Measurements from ENCODE around the gene RAB1B. TPM values are rescaled to one million over a fixed set of nuclear protein-coding genes. Genes with fewer than 3 reads are reported as not detected.
"Not testable (repeated sequence)": the region's sequence is repeated elsewhere in the genome, so short reads cannot be mapped to it uniquely, and the experiment has no call there.

Gene RAB1B
- total RNA-seq, 1 experiment from 2014 or later: 249 TPM

DNA sequence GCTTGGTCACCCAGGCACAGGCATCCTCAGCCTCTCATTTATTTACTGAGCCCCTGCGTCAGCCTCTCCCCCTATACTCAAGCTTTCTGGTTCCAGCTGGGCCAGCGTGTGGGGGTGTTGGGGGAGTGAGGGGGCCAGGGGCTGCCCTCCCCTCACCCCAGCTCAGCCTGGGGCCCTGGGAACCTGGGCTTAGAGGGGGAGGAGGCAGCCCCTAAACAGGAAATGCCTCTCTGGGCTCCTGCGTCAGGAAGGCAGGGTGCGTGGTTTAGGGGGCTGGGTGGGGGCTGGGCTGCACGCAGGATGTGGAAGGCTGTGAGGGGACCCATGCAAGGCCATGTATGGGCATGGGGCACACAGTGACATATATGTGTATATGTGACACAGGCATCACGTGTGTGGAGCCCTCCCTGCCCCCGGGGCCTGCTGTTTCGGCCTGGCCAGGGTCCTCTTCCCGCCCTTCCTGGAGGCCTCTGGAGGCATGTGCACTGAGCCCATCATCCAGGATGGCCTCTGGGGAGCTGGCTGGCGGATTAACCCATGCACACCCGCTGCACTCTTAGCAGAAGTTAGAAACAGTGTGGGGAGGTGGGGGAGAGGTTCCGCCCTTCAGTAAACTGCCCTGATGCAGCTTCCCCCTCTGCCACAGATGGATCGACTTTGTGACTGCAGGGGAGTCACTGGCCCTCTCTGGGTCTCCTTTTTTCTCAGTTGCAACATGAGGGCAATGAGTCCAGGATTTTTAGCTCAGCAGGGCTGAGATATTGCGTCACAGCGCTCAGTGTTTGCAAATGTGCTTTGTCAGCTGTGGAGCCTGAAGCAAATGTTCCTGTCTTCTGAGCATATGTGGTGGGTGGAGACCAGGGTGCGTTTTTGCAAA lies 49.5 kb downstream of the RAB1B start:
- DNase-seq (ENCODE audit: low read depth): no peak

DNA sequence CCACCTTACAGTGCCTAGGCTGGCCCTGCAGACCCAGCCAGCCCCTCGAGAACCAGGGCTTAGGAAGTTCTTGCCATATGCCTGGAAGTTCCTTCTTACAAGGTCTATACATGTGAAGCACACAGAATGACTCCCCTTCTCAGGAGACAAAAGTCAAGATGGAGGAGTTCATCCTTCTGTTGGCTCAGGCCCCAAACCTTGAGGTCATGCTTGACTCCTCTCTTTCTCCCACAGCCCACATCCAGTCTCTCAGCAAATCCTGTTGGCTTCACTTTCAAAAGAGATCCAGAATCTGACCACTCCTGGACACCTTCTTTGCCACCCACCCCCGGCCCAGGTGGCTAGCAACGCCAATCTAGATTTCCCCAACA lies 50.1 kb downstream of the RAB1B start:
- no peak for DNase-seq (ENCODE audit: low read depth)

DNA sequence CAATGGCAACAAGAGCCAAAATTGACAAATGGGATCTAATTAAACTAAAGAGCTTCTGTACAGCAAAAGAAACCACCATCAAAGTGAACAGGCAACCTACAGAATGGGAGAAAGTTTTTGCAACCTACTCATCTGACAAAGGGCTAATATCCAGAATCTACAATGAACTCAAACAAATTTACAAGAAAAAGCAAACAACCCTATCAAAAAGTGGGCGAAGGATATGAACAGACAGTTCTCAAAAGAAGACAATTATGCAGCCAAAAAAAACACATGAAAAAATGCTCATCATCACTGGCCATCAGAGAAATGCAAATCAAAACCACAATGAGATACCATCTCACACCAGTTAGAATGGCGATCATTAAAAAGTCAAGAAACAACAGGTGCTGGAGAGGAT lies 51.9 kb downstream of the RAB1B start:
- DNase-seq (ENCODE audit: low read depth): not testable (repeated sequence)

DNA sequence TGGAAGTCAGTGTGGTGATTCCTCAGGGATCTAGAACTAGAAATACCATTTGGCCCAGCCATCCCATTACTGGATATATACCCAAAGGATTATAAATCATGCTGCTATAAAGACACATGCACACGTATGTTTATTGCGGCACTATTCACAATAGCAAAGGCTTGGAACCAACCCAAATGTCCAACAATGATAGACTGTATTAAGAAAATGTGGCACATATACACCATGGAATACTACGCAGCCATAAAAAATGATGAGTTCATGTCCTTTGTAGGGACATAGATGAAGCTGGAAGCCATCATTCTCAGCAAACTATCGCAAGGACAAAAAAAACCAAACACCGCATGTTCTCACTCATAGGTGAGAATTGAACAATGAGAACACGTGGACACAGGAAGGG lies 52.3 kb downstream of the RAB1B start:
- DNase-seq (ENCODE audit: low read depth): not testable (repeated sequence)

DNA sequence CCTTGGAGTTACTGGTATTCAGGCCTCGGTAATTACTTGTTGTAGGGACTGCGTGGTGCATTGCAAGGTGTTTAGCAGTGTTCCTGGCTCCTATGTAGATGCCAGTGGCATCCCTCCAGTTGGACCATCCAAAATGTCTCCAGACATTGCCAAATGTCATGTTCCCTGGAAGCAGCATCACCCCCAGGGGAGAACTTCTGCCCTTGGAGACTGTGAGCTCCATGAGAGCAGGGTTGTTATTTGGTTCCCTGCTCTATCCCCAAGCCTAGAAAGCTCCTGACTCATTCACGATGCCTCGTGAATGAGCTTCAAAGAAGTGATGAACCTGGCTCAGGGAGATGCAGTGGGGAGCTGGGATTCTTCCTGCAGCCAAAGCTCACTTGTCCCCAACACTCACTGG lies 53.2 kb downstream of the RAB1B start:
- DNase-seq (ENCODE audit: low read depth): no peak

DNA sequence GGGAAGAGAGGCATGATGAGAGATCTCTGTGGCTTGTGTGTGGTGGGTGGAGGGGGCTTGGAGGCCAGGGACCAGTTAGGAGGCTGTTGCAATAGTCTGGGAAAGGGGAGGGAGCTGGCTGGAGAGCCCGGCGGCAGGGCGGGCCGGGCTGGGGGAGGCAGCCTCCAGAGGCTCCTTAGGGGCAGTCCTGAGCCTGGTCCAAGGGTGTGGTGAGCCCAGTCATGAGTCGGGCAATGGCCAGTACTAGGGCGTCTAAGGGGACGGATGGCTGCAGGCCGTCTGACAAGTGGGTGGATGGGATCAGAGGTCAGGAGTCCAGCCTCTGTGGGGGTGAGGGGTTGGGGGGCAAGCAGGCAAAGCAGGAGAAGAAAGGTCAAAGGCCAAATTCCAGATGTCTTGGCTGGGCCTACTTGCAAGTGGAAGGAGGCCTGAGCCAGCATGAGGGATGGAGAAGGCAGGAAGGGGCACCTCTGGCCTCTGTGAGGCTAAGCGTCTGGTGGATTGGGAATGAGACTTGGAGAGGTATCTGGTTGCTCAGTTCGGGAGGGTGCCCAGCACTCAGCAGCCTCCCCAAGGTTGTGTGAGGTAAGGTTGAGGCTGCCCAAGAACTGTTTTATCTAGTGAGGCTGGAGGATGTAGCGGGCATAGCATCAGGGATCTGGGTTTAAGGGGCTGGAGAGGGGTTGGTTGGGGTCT lies 54.4 kb downstream of the RAB1B start:
- no peak for DNase-seq (ENCODE audit: low read depth)

DNA sequence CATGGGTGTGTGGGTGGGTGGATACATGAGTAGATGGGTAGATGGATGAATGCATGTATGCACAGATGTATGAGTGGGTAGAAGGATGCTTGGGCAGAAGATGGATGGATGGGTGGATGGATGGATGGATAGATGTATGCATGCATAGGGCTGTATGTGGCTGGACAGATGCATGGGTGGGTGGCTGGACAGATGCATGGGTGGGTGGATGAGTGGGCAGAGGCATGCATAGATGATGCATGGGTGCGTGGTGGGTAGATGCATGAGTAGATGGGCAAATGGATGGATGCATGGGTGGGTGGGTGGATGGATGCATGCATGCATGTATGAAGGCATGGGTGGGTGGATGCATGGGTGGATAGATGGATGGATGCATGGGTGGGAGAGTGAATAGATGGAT lies 55.2 kb downstream of the RAB1B start:
- no peak for DNase-seq (ENCODE audit: low read depth)

DNA sequence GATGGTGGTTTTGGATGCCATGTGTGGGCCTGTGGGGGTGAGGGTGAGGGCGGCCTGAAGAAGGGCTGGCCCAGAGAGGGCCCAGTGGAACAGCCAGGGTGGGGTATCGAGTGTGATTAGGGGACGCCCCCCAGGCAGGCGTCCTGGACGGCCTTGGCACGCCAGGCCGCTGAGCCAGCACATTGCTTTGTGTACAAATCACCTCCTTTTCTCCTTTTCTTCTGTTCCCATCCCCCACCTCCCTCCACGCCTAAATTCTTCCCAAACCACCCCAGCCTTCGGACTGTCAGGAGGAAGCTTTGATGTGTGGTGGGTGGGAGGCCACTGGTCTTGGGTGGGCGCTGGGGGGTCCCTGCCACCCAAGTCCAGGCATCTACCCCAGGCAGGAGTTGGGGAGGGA lies 56.2 kb downstream of the RAB1B start:
- DNase-seq (ENCODE audit: low read depth): no peak

DNA sequence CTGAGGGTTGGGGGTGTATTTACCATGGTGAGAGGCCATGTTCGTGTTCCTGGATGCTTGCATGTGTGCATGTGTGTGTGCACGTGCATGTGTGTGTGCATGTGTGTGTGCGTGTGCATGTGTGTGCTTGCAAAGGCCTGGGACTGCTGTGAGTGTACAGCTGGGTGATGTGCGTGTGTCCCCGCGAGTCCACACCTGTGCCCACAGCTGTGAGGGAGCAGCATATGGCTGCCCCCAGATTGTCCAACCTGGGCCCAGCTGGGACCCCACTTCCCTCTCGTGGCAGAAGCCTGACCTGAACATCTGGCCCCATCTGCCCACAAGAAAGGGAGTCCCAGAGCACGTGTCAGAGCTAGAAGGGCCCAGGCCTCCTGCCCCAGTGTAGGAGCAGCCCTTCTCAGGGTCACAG lies 56.8 kb downstream of the RAB1B start:
- DNase-seq (ENCODE audit: low read depth): no peak

DNA sequence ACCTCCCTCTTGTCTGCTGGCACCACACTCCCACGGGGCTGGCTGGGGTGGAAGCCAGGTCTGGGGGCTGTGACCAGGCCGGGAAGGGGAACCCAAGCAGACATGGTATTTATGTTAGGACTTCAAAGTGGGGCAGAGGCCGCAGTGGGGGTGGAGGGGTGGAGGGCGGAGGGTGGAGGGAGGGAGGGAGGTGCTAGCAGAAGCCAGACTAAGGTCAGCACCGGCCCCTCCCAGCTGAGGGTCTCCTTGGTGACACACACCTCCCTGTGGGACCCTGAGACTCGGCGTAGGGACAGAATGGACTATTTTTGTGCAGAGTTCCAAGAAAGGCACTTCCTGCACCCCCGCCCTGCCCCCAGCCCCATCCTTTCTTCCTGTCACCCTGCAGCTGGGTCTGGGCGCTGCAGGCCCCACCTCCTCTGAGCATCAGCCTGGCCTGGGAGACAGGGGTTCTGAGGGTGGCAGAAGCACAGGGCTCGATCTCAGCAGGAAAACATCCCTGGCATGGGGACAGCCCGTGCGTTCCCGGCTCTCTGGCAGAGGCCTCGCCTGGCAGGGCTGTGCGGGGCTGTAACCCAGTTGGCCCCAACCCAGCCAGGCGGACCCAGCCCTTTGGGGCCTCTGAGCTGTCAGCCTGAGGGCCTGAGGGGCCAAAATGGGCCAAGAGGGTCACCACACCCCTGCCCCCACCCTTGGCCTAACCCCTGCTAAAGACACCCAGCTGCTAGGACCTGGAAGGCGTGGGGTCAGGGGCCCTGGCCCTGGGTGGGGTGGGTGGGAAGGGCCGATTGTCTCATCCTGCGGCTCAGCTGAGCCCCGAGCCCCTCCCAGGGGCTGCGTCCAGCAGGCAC lies 58.0 kb downstream of the RAB1B start:
- DNase-seq (ENCODE audit: low read depth): no peak

Other genes starting within 250 kb of the RAB1B start
- gene CATSPER1, start 242.2 kb upstream of the RAB1B start, total RNA-seq (2014; rRNA removed; shearing (Covaris generic)): 10.0 and 13.7 TPM in 2 replicates
- not detected in 2 replicates for gene GAL3ST3, start 219.5 kb upstream of the RAB1B start, total RNA-seq (2014; rRNA removed; shearing (Covaris generic))
- 230 and 239 TPM in 2 replicates for gene SF3B2, start 216.3 kb upstream of the RAB1B start, total RNA-seq (2014; rRNA removed; shearing (Covaris generic))
- gene PACS1, start 198.4 kb upstream of the RAB1B start, total RNA-seq (2014; rRNA removed; shearing (Covaris generic)): 10.4 and 17.8 TPM in 2 replicates
- 13.2 and 14.2 TPM in 2 replicates for gene KLC2, start 10.9 kb upstream of the RAB1B start, total RNA-seq (2014; rRNA removed; shearing (Covaris generic))
- 1.5 and 2.6 TPM in 2 replicates for gene CNIH2, start 9.5 kb downstream of the RAB1B start, total RNA-seq (2014; rRNA removed; shearing (Covaris generic))
- 114 and 127 TPM in 2 replicates for gene YIF1A, start 20.5 kb downstream of the RAB1B start, total RNA-seq (2014; rRNA removed; shearing (Covaris generic))
- gene TMEM151A, start 23.3 kb downstream of the RAB1B start, total RNA-seq (2014; rRNA removed; shearing (Covaris generic)): not detected in 2 replicates
- gene CD248, start 48.4 kb downstream of the RAB1B start, total RNA-seq (2014; rRNA removed; shearing (Covaris generic)): not detected in 2 replicates
- gene RIN1, start 67.8 kb downstream of the RAB1B start, total RNA-seq (2014; rRNA removed; shearing (Covaris generic)): 44.2 and 47.5 TPM in 2 replicates
- 69.9 and 78.7 TPM in 2 replicates for gene BRMS1, start 76.5 kb downstream of the RAB1B start, total RNA-seq (2014; rRNA removed; shearing (Covaris generic))
- gene B4GAT1, start 79.0 kb downstream of the RAB1B start, total RNA-seq (2014; rRNA removed; shearing (Covaris generic)): 27.0 and 34.4 TPM in 2 replicates
- gene SLC29A2, start 103.1 kb downstream of the RAB1B start, total RNA-seq (2014; rRNA removed; shearing (Covaris generic)): 0.37 and 0.68 TPM in 2 replicates
- not detected in 2 replicates for gene NPAS4, start 152.4 kb downstream of the RAB1B start, total RNA-seq (2014; rRNA removed; shearing (Covaris generic))
- gene MRPL11, start 170.2 kb downstream of the RAB1B start, total RNA-seq (2014; rRNA removed; shearing (Covaris generic)): 84.2 and 120 TPM in 2 replicates
- 9.7 and 9.8 TPM in 2 replicates for gene PELI3, start 198.3 kb downstream of the RAB1B start, total RNA-seq (2014; rRNA removed; shearing (Covaris generic))
- gene DPP3, start 211.8 kb downstream of the RAB1B start, total RNA-seq (2014; rRNA removed; shearing (Covaris generic)): 65.2 and 83.9 TPM in 2 replicates
- gene BBS1, start 242.0 kb downstream of the RAB1B start, total RNA-seq (2014; rRNA removed; shearing (Covaris generic)): 2.0 and 10.4 TPM in 2 replicates

Data from HT1080 (cell line).